SU-DHL-6 (cell line): ENCODE data around the gene OR2J1.

Experiments used
- H2AFZ ChIP-seq: fragments of 200-600 bp; sonication (generic); 2 replicates; pipeline ENCODE4 v1.6.1; 2014; ENCODE audit warnings: low read depth, mild to moderate bottlenecking, moderate library complexity, mixed read lengths, antibody characterized with exemption, low read length; ENCODE audit not compliant: severe bottlenecking
- H3F3A ChIP-seq: fragments of 200-600 bp; shearing (Covaris generic); 2 replicates; pipeline ENCODE4 v1.6.0; 2016; ENCODE audit warnings: antibody characterized with exemption, mild to moderate bottlenecking; ENCODE audit not compliant: insufficient read depth
- H3K27ac ChIP-seq: fragments of 200-600 bp; sonication (generic); 2 replicates; pipeline ENCODE4 v1.5.1; 2016; ENCODE audit warnings: low read depth, mild to moderate bottlenecking, low read length, moderate library complexity, mixed read lengths
- H3K27me3 ChIP-seq: fragments of 200-600 bp; sonication (generic), shearing (Covaris generic); 2 replicates; pipeline ENCODE4 v1.6.0; 2014; ENCODE audit warnings: mild to moderate bottlenecking, low read length
- H3K36me3 ChIP-seq: fragments of 200-600 bp; sonication (generic); 2 replicates; pipeline ENCODE4 v1.6.1; 2014; ENCODE audit warnings: mild to moderate bottlenecking, low read length, mixed read lengths
- H3K4me2 ChIP-seq: fragments of 300-600, 200-600 bp; shearing (Covaris generic), sonication (generic); 2 replicates; pipeline ENCODE4 v1.6.0; 2014; ENCODE audit warnings: low read length, low read depth, mild to moderate bottlenecking; ENCODE audit not compliant: poor library complexity, severe bottlenecking
- H3K4me3 ChIP-seq: fragments of 200-600 bp; sonication (generic); 2 replicates; pipeline ENCODE4 v1.5.1; 2014; ENCODE audit warnings: antibody characterized with exemption, low read length, mild to moderate bottlenecking, mixed read lengths; ENCODE audit not compliant: insufficient read depth, poor library complexity, severe bottlenecking
- H3K79me2 ChIP-seq: fragments of 200-600 bp; sonication (generic); 2 replicates; pipeline ENCODE4 v1.6.1; 2014; ENCODE audit warnings: mild to moderate bottlenecking, low read length, moderate library complexity; ENCODE audit not compliant: insufficient read depth
- H3K9ac ChIP-seq: fragments of 200-600 bp; sonication (generic); 2 replicates; pipeline ENCODE4 v1.7.0; 2014; ENCODE audit warnings: mild to moderate bottlenecking, low read length
- H3K9me2 ChIP-seq: fragments of 200-600 bp; sonication (generic); replicated peaks from 2 replicates; pipeline ENCODE4 v1.6.1; 2014; ENCODE audit warnings: low read length; ENCODE audit not compliant: insufficient read depth
- H3K9me3 ChIP-seq: fragments of 200-600 bp; sonication (generic); 2 replicates; pipeline ENCODE4 v1.6.1; 2014; ENCODE audit warnings: low read length, mixed read lengths; ENCODE audit not compliant: insufficient read depth
- H4K20me1 ChIP-seq: fragments of 200-600 bp; sonication (generic); 2 replicates; pipeline ENCODE4 v1.6.1; 2014; ENCODE audit warnings: low read depth, mild to moderate bottlenecking, antibody characterized with exemption, low read length, moderate library complexity, mixed read lengths
- CTCF ChIP-seq: fragments of 200-600 bp; sonication (generic); IDR thresholded peaks from one replicate; pipeline ENCODE4 v1.5.1; 2017; ENCODE audit warnings: antibody characterized with exemption, mild to moderate bottlenecking, low read length, moderate library complexity; ENCODE audit not compliant: insufficient read depth, poor library complexity, severe bottlenecking
- EZH2phosphoT487 ChIP-seq: fragments of 200-600 bp; sonication (generic), shearing (Covaris generic); conservative IDR thresholded peaks from 2 replicates; pipeline ENCODE4 v1.6.1; 2018; ENCODE audit warnings: mild to moderate bottlenecking, antibody characterized with exemption, low read length, moderate library complexity, mixed read lengths

OR2J1 gene

GRCh38 chr6:29099190-29099589 is at the start of gene OR2J1:
Gene OR2J1 (plus strand): TSS chr6:29099490. CDS start chr6:29100943, 1,453 bp downstream.
- Histone ChIP-seq H2AFZ (no peak within 1 kb of the TSS), H3K9ac (no peak within 1 kb of the TSS), H3K9me2 (no peaks in the 10 kb centered on the region), H4K20me1 (no peaks in the 10 kb centered on the region), H3K36me3 (no peaks in the 10 kb centered on the region), H3K4me3 (no peak within 1 kb of the TSS), H3K27ac (no peak within 1 kb of the TSS), H3K79me2 (no peaks in the 10 kb centered on the region), H3F3A (no peaks in the 10 kb centered on the region), H3K27me3 (no peaks in the 10 kb centered on the region; the same call in 1 of the 2 replicates), H3K4me2 (no peak within 1 kb of the TSS), H3K9me3 (no peaks in the 10 kb centered on the region)
- no peak for TF ChIP-seq CTCF
- no peak for TF ChIP-seq EZH2phosphoT487

DNA sequence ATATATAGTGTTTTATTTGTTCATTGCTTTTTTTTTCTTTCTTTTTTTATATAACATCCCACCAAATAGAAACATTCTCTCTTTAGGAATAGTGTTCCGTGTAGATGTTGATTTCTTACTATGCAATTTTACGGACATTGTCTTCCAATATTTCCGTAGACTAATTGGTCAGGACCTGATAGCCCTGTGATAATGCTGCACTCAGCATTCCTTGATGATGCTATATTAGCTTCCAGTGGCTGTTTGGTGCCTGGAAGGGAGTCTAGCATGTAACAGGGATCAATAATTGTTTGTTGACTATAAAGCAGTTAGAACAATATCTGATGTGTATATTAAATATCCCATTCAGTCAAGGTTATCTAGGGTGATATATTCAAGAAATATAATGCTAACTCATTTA is 47.6 kb upstream of the OR2J1 start:
- no peaks in the 10 kb centered on the region for H3K36me3 ChIP-seq
- TF ChIP-seq CTCF (no peak), EZH2phosphoT487 (no peak)
- no peak overlapping the region for H3K4me3 ChIP-seq
- H3K27me3 ChIP-seq, result no peaks in the 10 kb centered on the region
- no peak overlapping the region for H3K4me2 ChIP-seq
- H3K9me3 ChIP-seq, result no peaks in the 10 kb centered on the region
- H3K27ac ChIP-seq, result no peak overlapping the region
- no peaks in the 10 kb centered on the region for H3K9me2 ChIP-seq
- no peaks in the 10 kb centered on the region for H3K79me2 ChIP-seq
- H2AFZ ChIP-seq, result no peak overlapping the region
- H3F3A ChIP-seq, result no peaks in the 10 kb centered on the region
- no peaks in the 10 kb centered on the region for H4K20me1 ChIP-seq
- no peak overlapping the region for H3K9ac ChIP-seq

DNA sequence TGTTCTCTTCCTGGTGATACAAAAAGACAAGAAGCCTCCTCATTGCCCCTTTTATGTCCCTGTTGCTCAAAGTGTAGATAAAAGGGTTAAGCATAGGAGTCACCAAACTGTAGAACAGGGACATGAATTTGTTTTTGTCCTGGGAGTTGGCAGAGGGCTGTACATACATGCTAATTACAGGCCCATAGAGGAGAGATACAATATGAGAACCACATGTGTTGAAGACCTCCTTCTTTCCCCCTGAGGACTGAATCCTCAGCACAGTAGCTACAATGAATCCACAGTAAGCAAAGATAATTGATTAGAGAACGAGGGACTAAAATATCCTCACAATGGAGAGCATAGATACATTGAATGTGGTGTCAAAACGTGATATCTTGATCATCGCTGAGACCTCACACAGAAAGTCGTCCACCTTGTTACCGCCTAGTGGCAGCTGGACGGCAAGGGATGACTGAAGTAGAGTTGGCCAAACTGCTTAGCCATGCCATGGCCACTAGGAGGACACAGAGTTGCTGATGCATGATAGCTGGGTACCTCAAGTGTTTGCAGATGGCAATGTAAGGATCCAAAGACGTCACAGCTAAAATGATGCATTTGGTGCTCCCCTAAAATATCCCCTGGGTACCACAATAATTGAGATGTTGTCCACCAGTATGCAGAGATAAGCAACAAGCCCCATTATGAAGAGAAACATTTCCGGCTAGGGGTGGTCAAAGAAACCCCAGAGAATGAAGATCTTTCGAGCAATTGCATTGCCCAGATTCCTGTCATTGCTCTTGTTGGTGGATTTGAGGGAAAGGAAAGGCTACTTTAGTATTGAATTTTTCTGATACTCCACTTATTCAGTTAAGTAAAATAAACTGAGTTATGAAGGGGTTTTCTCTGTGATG is 27.2 kb upstream of the OR2J1 start:
- Histone ChIP-seq H3K4me2 (no peak overlapping the region), H4K20me1 (peaks cover 3% of the 10 kb centered on the region; the same call in 1 of the 2 replicates), H2AFZ (no peak overlapping the region), H3F3A (no peaks in the 10 kb centered on the region), H3K9me2 (no peaks in the 10 kb centered on the region), H3K36me3 (no peaks in the 10 kb centered on the region), H3K4me3 (no peak overlapping the region), H3K27ac (no peak overlapping the region), H3K9ac (no peak overlapping the region), H3K9me3 (no peaks in the 10 kb centered on the region), H3K27me3 (0 out of 2 replicates have a peak, but pooled peaks cover 5% of the 10 kb centered on the region), H3K79me2 (no peaks in the 10 kb centered on the region)
- TF ChIP-seq EZH2phosphoT487 (no peak), CTCF (peak; percentile 44)
